ENCODE data around the gene NRG2.
A peak's percentile ranks its signal among the peaks of the same experiment; 100 is the strongest.

The NRG2 gene

GRCh38 chr5:139979943-139980342, 63.2 kb downstream of the NRG2 start:
- H3K27ac ChIP-seq (ENCODE audit: low read depth, low read length), result no peak overlapping the region
- no peaks in the 10 kb centered on the region for H3K36me3 ChIP-seq (ENCODE audit: control insufficient read depth in 5 of 5, insufficient read depth in 5 of 5, low read length in 5 of 5)
- no peak overlapping the region for H3K4me3 ChIP-seq (ENCODE audit: low read depth in 1 of 5, low read length in 5 of 5)
- no peaks in the 10 kb centered on the region for H3K9me3 ChIP-seq (ENCODE audit: control insufficient read depth in 5 of 5, low read length in 5 of 5)
- H3K9ac ChIP-seq (ENCODE audit: low read length in 5 of 5), result no peak overlapping the region
- H3K4me1 ChIP-seq (ENCODE audit: control insufficient read depth in 5 of 5, insufficient read depth in 5 of 5, low read length in 5 of 5), result peaks cover 0 to 8% (median 0%) of the 10 kb centered on the region in 5 donors
- no peaks in the 10 kb centered on the region for H3K27me3 ChIP-seq (ENCODE audit: control insufficient read depth in 5 of 5, insufficient read depth in 4 of 5, low read length in 5 of 5)

- no peak overlapping the region for H3K9ac ChIP-seq (ENCODE audit: low read length in 5 of 5)
- no peak overlapping the region for H3K4me3 ChIP-seq (ENCODE audit: low read depth in 1 of 5, low read length in 5 of 5)
These were observed 63.6 kb downstream of the NRG2 start for GRCh38 chr5:139979518-139979917.

GRCh38 chr5:139976703-139977102, 66.4 kb downstream of the NRG2 start:
- H3K27ac ChIP-seq (ENCODE audit: low read depth, low read length), result no peak overlapping the region
- no peaks in the 10 kb centered on the region for H3K27me3 ChIP-seq (ENCODE audit: control insufficient read depth in 5 of 5, insufficient read depth in 4 of 5, low read length in 5 of 5)
- H3K4me1 ChIP-seq (ENCODE audit: control insufficient read depth in 5 of 5, insufficient read depth in 5 of 5, low read length in 5 of 5), result peaks cover 0 to 4% (median 0%) of the 10 kb centered on the region in 5 donors
- no peak overlapping the region for H3K4me3 ChIP-seq (ENCODE audit: low read depth in 1 of 5, low read length in 5 of 5)
- H3K9me3 ChIP-seq (ENCODE audit: control insufficient read depth in 5 of 5, low read length in 5 of 5), result no peaks in the 10 kb centered on the region
- no peak overlapping the region for H3K9ac ChIP-seq (ENCODE audit: low read length in 5 of 5)
- H3K36me3 ChIP-seq (ENCODE audit: control insufficient read depth in 5 of 5, insufficient read depth in 5 of 5, low read length in 5 of 5), result no peaks in the 10 kb centered on the region

More at GRCh38 chr5:139979518-139979917, 63.6 kb downstream of the NRG2 start:
- Histone ChIP-seq H3K27me3 (ENCODE audit: control insufficient read depth in 5 of 5, insufficient read depth in 4 of 5, low read length in 5 of 5) (no peaks in the 10 kb centered on the region), H3K4me1 (ENCODE audit: control insufficient read depth in 5 of 5, insufficient read depth in 5 of 5, low read length in 5 of 5) (peaks cover 0 to 8% (median 0%) of the 10 kb centered on the region in 5 donors), H3K27ac (ENCODE audit: low read depth, low read length) (no peak overlapping the region), H3K36me3 (ENCODE audit: control insufficient read depth in 5 of 5, insufficient read depth in 5 of 5, low read length in 5 of 5) (no peaks in the 10 kb centered on the region), H3K9me3 (ENCODE audit: control insufficient read depth in 5 of 5, low read length in 5 of 5) (no peaks in the 10 kb centered on the region)

GRCh38 chr5:139975942-139976341, 67.2 kb downstream of the NRG2 start:
- Histone ChIP-seq H3K9ac (ENCODE audit: low read length in 5 of 5) (no peak overlapping the region), H3K9me3 (ENCODE audit: control insufficient read depth in 5 of 5, low read length in 5 of 5) (no peaks in the 10 kb centered on the region), H3K27me3 (ENCODE audit: control insufficient read depth in 5 of 5, insufficient read depth in 4 of 5, low read length in 5 of 5) (no peaks in the 10 kb centered on the region), H3K27ac (ENCODE audit: low read depth, low read length) (no peak overlapping the region), H3K4me1 (ENCODE audit: control insufficient read depth in 5 of 5, insufficient read depth in 5 of 5, low read length in 5 of 5) (peaks cover 0 to 12% (median 6%) of the 10 kb centered on the region in 5 donors), H3K4me3 (ENCODE audit: low read depth in 1 of 5, low read length in 5 of 5) (no peak overlapping the region), H3K36me3 (ENCODE audit: control insufficient read depth in 5 of 5, insufficient read depth in 5 of 5, low read length in 5 of 5) (no peaks in the 10 kb centered on the region)

GRCh38 chr5:139975306-139975705, 67.8 kb downstream of the NRG2 start:
- no peaks in the 10 kb centered on the region for H3K36me3 ChIP-seq (ENCODE audit: control insufficient read depth in 5 of 5, insufficient read depth in 5 of 5, low read length in 5 of 5)
- H3K9ac ChIP-seq (ENCODE audit: low read length in 5 of 5), result no peak overlapping the region
- H3K27ac ChIP-seq (ENCODE audit: low read depth, low read length), result no peak overlapping the region
- no peak overlapping the region for H3K4me3 ChIP-seq (ENCODE audit: low read depth in 1 of 5, low read length in 5 of 5)
- H3K9me3 ChIP-seq (ENCODE audit: control insufficient read depth in 5 of 5, low read length in 5 of 5), result no peaks in the 10 kb centered on the region
- H3K4me1 ChIP-seq (ENCODE audit: control insufficient read depth in 5 of 5, insufficient read depth in 5 of 5, low read length in 5 of 5), result peaks cover 0 to 14% (median 7%) of the 10 kb centered on the region in 5 donors
- no peaks in the 10 kb centered on the region for H3K27me3 ChIP-seq (ENCODE audit: control insufficient read depth in 5 of 5, insufficient read depth in 4 of 5, low read length in 5 of 5)

- H3K27me3 ChIP-seq (ENCODE audit: control insufficient read depth in 5 of 5, insufficient read depth in 4 of 5, low read length in 5 of 5), result no peaks in the 10 kb centered on the region
- H3K9ac ChIP-seq (ENCODE audit: low read length in 5 of 5), result no peak overlapping the region
- H3K36me3 ChIP-seq (ENCODE audit: control insufficient read depth in 5 of 5, insufficient read depth in 5 of 5, low read length in 5 of 5), result no peaks in the 10 kb centered on the region
- H3K4me3 ChIP-seq (ENCODE audit: low read depth in 1 of 5, low read length in 5 of 5), result no peak overlapping the region
- no peak overlapping the region for H3K27ac ChIP-seq (ENCODE audit: low read depth, low read length)
- H3K9me3 ChIP-seq (ENCODE audit: control insufficient read depth in 5 of 5, low read length in 5 of 5), result no peaks in the 10 kb centered on the region
- peaks cover 0 to 19% (median 7%) of the 10 kb centered on the region in 5 donors for H3K4me1 ChIP-seq (ENCODE audit: control insufficient read depth in 5 of 5, insufficient read depth in 5 of 5, low read length in 5 of 5)
These were observed 68.4 kb downstream of the NRG2 start for GRCh38 chr5:139974661-139975060.

GRCh38 chr5:139971202-139971725, 71.8 kb downstream of the NRG2 start:
- Histone ChIP-seq H3K27ac (ENCODE audit: low read depth, low read length) (no peak overlapping the region), H3K4me1 (ENCODE audit: control insufficient read depth in 5 of 5, insufficient read depth in 5 of 5, low read length in 5 of 5) (peaks cover 3 to 33% (median 19%) of the 10 kb centered on the region in 5 donors), H3K36me3 (ENCODE audit: control insufficient read depth in 5 of 5, insufficient read depth in 5 of 5, low read length in 5 of 5) (no peaks in the 10 kb centered on the region), H3K9me3 (ENCODE audit: control insufficient read depth in 5 of 5, low read length in 5 of 5) (no peaks in the 10 kb centered on the region), H3K4me3 (ENCODE audit: low read depth in 1 of 5, low read length in 5 of 5) (no peak overlapping the region), H3K9ac (ENCODE audit: low read length in 5 of 5) (no peak overlapping the region), H3K27me3 (ENCODE audit: control insufficient read depth in 5 of 5, insufficient read depth in 4 of 5, low read length in 5 of 5) (no peaks in the 10 kb centered on the region)

- H3K27me3 ChIP-seq (ENCODE audit: control insufficient read depth in 5 of 5, insufficient read depth in 4 of 5, low read length in 5 of 5), result no peaks in the 10 kb centered on the region
- peaks cover 3 to 33% (median 19%) of the 10 kb centered on the region in 5 donors for H3K4me1 ChIP-seq (ENCODE audit: control insufficient read depth in 5 of 5, insufficient read depth in 5 of 5, low read length in 5 of 5)
- H3K27ac ChIP-seq (ENCODE audit: low read depth, low read length), result peak overlapping the region; percentile 66
- no peaks in the 10 kb centered on the region for H3K36me3 ChIP-seq (ENCODE audit: control insufficient read depth in 5 of 5, insufficient read depth in 5 of 5, low read length in 5 of 5)
- H3K9ac ChIP-seq (ENCODE audit: low read length in 5 of 5), result no peak overlapping the region
- no peak overlapping the region for H3K4me3 ChIP-seq (ENCODE audit: low read depth in 1 of 5, low read length in 5 of 5)
- H3K9me3 ChIP-seq (ENCODE audit: control insufficient read depth in 5 of 5, low read length in 5 of 5), result no peaks in the 10 kb centered on the region
These were observed 73.8 kb downstream of the NRG2 start for GRCh38 chr5:139969318-139969717.

GRCh38 chr5:139968547-139969261, 74.4 kb downstream of the NRG2 start:
- peak overlapping the region in 1 of 5 donors; percentile 7 for H3K4me3 ChIP-seq (ENCODE audit: low read depth in 1 of 5, low read length in 5 of 5)

GRCh38 chr5:139967353-139967752, 75.7 kb downstream of the NRG2 start:
- Histone ChIP-seq H3K4me1 (ENCODE audit: control insufficient read depth in 5 of 5, insufficient read depth in 5 of 5, low read length in 5 of 5) (peaks cover 3 to 36% (median 19%) of the 10 kb centered on the region in 5 donors), H3K27me3 (ENCODE audit: control insufficient read depth in 5 of 5, insufficient read depth in 4 of 5, low read length in 5 of 5) (no peaks in the 10 kb centered on the region), H3K27ac (ENCODE audit: low read depth, low read length) (no peak overlapping the region), H3K4me3 (ENCODE audit: low read depth in 1 of 5, low read length in 5 of 5) (no peak overlapping the region), H3K9ac (ENCODE audit: low read length in 5 of 5) (no peak overlapping the region), H3K36me3 (ENCODE audit: control insufficient read depth in 5 of 5, insufficient read depth in 5 of 5, low read length in 5 of 5) (no peaks in the 10 kb centered on the region), H3K9me3 (ENCODE audit: control insufficient read depth in 5 of 5, low read length in 5 of 5) (no peaks in the 10 kb centered on the region)

More at GRCh38 chr5:139968547-139969261, 74.4 kb downstream of the NRG2 start:
- no peaks in the 10 kb centered on the region for H3K27me3 ChIP-seq (ENCODE audit: control insufficient read depth in 5 of 5, insufficient read depth in 4 of 5, low read length in 5 of 5)
- H3K9me3 ChIP-seq (ENCODE audit: control insufficient read depth in 5 of 5, low read length in 5 of 5), result no peaks in the 10 kb centered on the region
- H3K36me3 ChIP-seq (ENCODE audit: control insufficient read depth in 5 of 5, insufficient read depth in 5 of 5, low read length in 5 of 5), result no peaks in the 10 kb centered on the region
- H3K4me1 ChIP-seq (ENCODE audit: control insufficient read depth in 5 of 5, insufficient read depth in 5 of 5, low read length in 5 of 5), result peaks cover 3 to 33% (median 19%) of the 10 kb centered on the region in 5 donors
- H3K9ac ChIP-seq (ENCODE audit: low read length in 5 of 5), result no peak overlapping the region
- H3K27ac ChIP-seq (ENCODE audit: low read depth, low read length), result peak overlapping the region; percentile 66
